A673 (cell line): ENCODE measurements around the gene PEA15. TPM values are rescaled to one million over a fixed set of nuclear protein-coding genes. Genes with fewer than 3 reads are reported as not detected.
A peak's percentile ranks its signal among the peaks of the same experiment; 100 is the strongest.

Experiments used
- BruUV-seq: library from RNA; stranded (reverse); fragments of 400-500 nt; replicated peaks from 2 replicates; lab custom pipeline; 2021; lab: Mats Ljungman, UMichigan
- CTCF ChIA-PET: fragments of 300-600 bp; sonication (Branson Sonifier 250); formaldehyde crosslinking; loops from one replicate; lab custom pipeline; 2022; ENCODE audit warnings: antibody characterized with exemption; lab: Charles Lee
- POLR2A ChIA-PET: fragments of 300-600 bp; sonication (Branson Sonifier 250); formaldehyde crosslinking; loops from one replicate; lab custom pipeline; 2022; ENCODE audit warnings: antibody characterized with exemption; ENCODE audit not compliant: low non-redundant PET; lab: Charles Lee
- DNase-seq: peaks from one replicate; pipeline ENCODE4 v3.0.0-alpha.2; 2015; ENCODE audit warnings: low spot score
- H3K27ac ChIP-seq: fragments of 200-600 bp; sonication (generic); 2 replicates; pipeline ENCODE4 v1.5.1; 2016; ENCODE audit warnings: mixed run types, low read depth, mild to moderate bottlenecking, mixed read lengths, antibody characterized with exemption, low read length; ENCODE audit not compliant: poor library complexity, severe bottlenecking
- H3K27me3 ChIP-seq: fragments of 200-600 bp; sonication (generic); replicated peaks from 2 replicates; pipeline ENCODE4 v1.6.1; 2017; ENCODE audit warnings: mixed run types, low read depth, mild to moderate bottlenecking, mixed read lengths, antibody characterized with exemption, low read length; ENCODE audit not compliant: insufficient read depth, poor library complexity
- H3K36me3 ChIP-seq: fragments of 200-600 bp; sonication (generic); 2 replicates; pipeline ENCODE4 v1.6.1; 2016; ENCODE audit warnings: mixed run types, mild to moderate bottlenecking, mixed read lengths, antibody characterized with exemption, low read length; ENCODE audit not compliant: insufficient read depth, poor library complexity, severe bottlenecking
- H3K4me1 ChIP-seq: fragments of 200-600 bp; sonication (generic); 2 replicates; pipeline ENCODE4 v1.6.1; 2017; ENCODE audit warnings: mixed run types, mild to moderate bottlenecking, mixed read lengths, antibody characterized with exemption, low read length; ENCODE audit not compliant: insufficient read depth, poor library complexity, severe bottlenecking
- H3K4me3 ChIP-seq: fragments of 200-600 bp; sonication (generic); 2 replicates; pipeline ENCODE4 v1.5.1; 2016; ENCODE audit warnings: low read depth, mixed run types, mild to moderate bottlenecking, mixed read lengths, low read length; ENCODE audit not compliant: poor library complexity, severe bottlenecking
- H3K9me3 ChIP-seq: fragments of 200-600 bp; sonication (generic); 2 replicates; pipeline ENCODE4 v1.6.1; 2016; ENCODE audit warnings: mixed run types, low read depth, mild to moderate bottlenecking, mixed read lengths, antibody characterized with exemption, low read length; ENCODE audit not compliant: poor library complexity, severe bottlenecking
- EZH2 ChIP-seq: fragments of 200-600 bp; sonication (generic); IDR thresholded peaks from 2 replicates; pipeline ENCODE4 v1.6.1; 2017; ENCODE audit warnings: borderline replicate concordance, low read depth, mild to moderate bottlenecking, mixed read lengths, antibody characterized with exemption, low read length; ENCODE audit not compliant: poor library complexity, severe bottlenecking
- intact Hi-C: fragments of 100-400 bp; cut with micrococcal nuclease; formaldehyde crosslinking; loops from one replicate; pipeline ENCODE4 v1.10.0; 2022; ENCODE audit not compliant: unreplicated experiment
- total RNA-seq: library from RNA; stranded (reverse); gene quantifications from 2 replicates; pipeline ENCODE4 v1.2.3, GENCODE V29; 2021
- TF ChIP-seq, protein P1 (sequence below): fragments of 300-800, 200-600 bp; sonication (generic); conservative IDR thresholded peaks from 2 replicates; pipeline ENCODE4 v1.5.1; 2017; ENCODE audit warnings: low read depth, mild to moderate bottlenecking, antibody characterized with exemption, low read length, moderate library complexity, mixed read lengths

Gene PEA15
- total RNA-seq, 1 experiment from 2014 or later: 87.7 TPM

DNA sequence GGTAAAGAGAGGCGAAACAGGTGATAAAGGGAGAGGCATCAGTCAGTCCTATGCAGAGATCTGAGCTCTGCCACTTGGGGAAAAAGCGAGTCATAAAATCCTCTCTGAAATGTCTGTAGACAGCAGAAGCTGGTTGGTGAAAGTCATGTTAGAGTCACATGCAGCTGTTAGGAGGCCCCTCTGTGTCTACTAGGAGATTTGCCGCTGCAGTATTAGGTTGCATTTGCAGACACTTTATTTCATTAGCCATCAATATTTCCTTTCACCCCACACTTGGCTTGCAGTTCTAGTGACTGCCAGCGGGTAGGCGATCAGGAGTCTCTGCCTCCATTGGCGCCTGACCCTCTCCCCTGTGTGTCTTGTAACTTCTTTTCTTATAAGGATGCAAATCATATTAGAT is 37.6 kb upstream of the PEA15 start:
- CTCF ChIA-PET: no interaction called here
- no peak overlapping the region for H3K27ac ChIP-seq
- no peak overlapping the region for H3K4me3 ChIP-seq
- H3K36me3 ChIP-seq: no peaks in the 10 kb centered on the region
- intact Hi-C loops: no loop called here
- H3K27me3 ChIP-seq: no peaks in the 10 kb centered on the region
- H3K9me3 ChIP-seq: no peaks in the 10 kb centered on the region
- TF ChIP-seq, protein P1, sequence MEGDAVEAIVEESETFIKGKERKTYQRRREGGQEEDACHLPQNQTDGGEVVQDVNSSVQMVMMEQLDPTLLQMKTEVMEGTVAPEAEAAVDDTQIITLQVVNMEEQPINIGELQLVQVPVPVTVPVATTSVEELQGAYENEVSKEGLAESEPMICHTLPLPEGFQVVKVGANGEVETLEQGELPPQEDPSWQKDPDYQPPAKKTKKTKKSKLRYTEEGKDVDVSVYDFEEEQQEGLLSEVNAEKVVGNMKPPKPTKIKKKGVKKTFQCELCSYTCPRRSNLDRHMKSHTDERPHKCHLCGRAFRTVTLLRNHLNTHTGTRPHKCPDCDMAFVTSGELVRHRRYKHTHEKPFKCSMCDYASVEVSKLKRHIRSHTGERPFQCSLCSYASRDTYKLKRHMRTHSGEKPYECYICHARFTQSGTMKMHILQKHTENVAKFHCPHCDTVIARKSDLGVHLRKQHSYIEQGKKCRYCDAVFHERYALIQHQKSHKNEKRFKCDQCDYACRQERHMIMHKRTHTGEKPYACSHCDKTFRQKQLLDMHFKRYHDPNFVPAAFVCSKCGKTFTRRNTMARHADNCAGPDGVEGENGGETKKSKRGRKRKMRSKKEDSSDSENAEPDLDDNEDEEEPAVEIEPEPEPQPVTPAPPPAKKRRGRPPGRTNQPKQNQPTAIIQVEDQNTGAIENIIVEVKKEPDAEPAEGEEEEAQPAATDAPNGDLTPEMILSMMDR: 0 out of 2 replicates have a peak, but pooled peaks have one; percentile 14
- TF ChIP-seq EZH2: no peak
- peaks cover 17% of the 10 kb centered on the region for H3K4me1 ChIP-seq
- BruUV-seq: no TSS peak
- POLR2A ChIA-PET: interaction anchor here (0.6 kb wide), 1 partner anchor 31 kb away, joined by 3 read pairs; no protein-coding TSS in a partner anchor
- DNase-seq: peak; percentile 14

DNA sequence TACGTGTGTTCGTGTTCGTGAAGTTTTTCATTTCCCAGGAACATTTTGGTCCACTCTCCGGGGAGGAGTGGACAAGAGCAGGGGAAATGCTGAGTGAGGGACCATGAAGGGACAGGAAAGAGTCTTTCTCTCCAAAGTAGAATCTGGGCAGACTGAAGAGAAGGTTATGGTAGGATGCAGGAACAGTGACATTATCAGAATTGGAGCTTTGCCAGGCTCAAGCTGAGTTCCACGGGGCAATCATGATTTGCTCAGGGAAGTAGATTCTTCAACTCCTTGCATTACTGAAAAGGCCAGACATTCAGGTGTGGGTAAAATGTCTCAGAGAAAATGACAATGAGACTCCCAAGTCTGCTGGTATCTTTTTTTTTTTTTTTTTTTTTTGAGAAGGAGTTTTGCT is 37.2 kb upstream of the PEA15 start:
- BruUV-seq: no TSS peak
- peak; percentile 45 for DNase-seq
- peaks cover 17% of the 10 kb centered on the region for H3K4me1 ChIP-seq
- H3K9me3 ChIP-seq: no peaks in the 10 kb centered on the region
- H3K27me3 ChIP-seq: no peaks in the 10 kb centered on the region
- H3K4me3 ChIP-seq: no peak overlapping the region
- no peaks in the 10 kb centered on the region for H3K36me3 ChIP-seq
- no peak overlapping the region for H3K27ac ChIP-seq
- TF ChIP-seq EZH2: no peak
- ChIA-PET POLR2A (no interaction called here), CTCF (no interaction called here)
- intact Hi-C loops: no loop called here

DNA sequence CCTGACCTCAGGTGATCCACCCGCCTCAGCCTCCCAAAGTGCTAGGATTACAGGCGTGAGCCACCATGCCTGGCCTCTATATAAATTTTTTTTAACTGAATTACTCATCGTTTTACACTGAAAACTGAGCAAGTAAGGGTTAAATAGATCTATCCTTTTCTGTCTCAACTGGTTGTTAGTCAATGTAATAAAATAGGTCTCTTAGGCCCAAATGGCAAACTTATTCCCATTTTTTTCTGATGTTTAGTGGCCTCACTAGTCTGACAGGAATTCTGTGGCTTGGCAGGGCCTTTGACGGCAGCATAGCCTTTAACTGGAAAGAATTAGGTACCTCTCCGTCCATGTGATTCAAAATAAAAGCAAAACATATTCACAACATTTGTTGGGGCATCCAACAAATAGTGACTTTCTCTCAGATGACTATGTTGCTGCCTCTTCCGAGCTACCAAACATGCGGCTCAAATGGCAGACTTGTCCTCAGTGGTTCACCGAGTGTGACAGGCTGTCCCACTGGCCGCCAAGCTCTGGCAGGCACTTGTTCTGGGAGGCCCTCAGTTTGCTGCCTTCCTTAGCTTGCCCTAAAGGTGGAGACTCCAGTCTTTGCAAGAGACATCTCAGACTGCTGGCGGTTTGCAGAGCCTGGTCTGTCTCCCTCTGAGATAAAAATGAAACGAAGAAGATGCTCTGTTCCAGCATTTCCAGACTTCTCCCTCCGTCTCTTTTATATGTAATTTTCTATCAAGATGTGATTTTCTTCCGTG is 36.4 kb upstream of the PEA15 start:
- CTCF ChIA-PET: interaction anchor here (0.6 to 1.3 kb wide), 2 partner anchors 83 kb away, joined by 3 to 4 read pairs; no protein-coding TSS in a partner anchor
- Histone ChIP-seq H3K9me3 (no peaks in the 10 kb centered on the region), H3K36me3 (no peaks in the 10 kb centered on the region), H3K27me3 (no peaks in the 10 kb centered on the region), H3K4me3 (no peak overlapping the region), H3K27ac (peak overlapping the region; percentile 44), H3K4me1 (peaks cover 17% of the 10 kb centered on the region)
- TF ChIP-seq, protein P1: 0 out of 2 replicates have a peak, but pooled peaks have one; percentile 19
- TF ChIP-seq EZH2: no peak
- BruUV-seq: no TSS peak
- POLR2A ChIA-PET: interaction anchor here (0.6 kb wide), 1 partner anchor 37 kb away, joined by 3 read pairs; no protein-coding TSS in a partner anchor
- intact Hi-C loops: no loop called here
- peak; percentile 61 for DNase-seq
